SHP77 (cell line): ENCODE results near the gene ANO6.
A peak's percentile ranks its signal among the peaks of the same experiment; 100 is the strongest.
"Not testable (repeated sequence)": the region's sequence is repeated elsewhere in the genome, so short reads cannot be mapped to it uniquely, and the experiment has no call there.

Experiments
- DNase-seq, 2 experiments: peaks; one replicate each; lab custom pipeline; 2025; lab: John Stamatoyannopoulos, UW

ANO6 gene

GRCh38 chr12:45236383-45236782 lies 20.5 kb downstream of the ANO6 start:
- DNase-seq: not testable (repeated sequence)

GRCh38 chr12:45242180-45242579 lies 26.3 kb downstream of the ANO6 start:
- no peak for DNase-seq

- DNase-seq: no peak
Observed at GRCh38 chr12:45243963-45244362, 28.1 kb downstream of the ANO6 start.

- DNase-seq: no peak
Observed at GRCh38 chr12:45244561-45245343, 28.9 kb downstream of the ANO6 start.

GRCh38 chr12:45246236-45246635 lies 30.3 kb downstream of the ANO6 start:
- DNase-seq: no peak

- no peak for DNase-seq
Observed at GRCh38 chr12:45247589-45247988, 31.7 kb downstream of the ANO6 start.

- no peak for DNase-seq
Observed at GRCh38 chr12:45248095-45248494, 32.2 kb downstream of the ANO6 start.

GRCh38 chr12:45254254-45254653 lies 38.4 kb downstream of the ANO6 start:
- no peak for DNase-seq

- no peak for DNase-seq
Observed at GRCh38 chr12:45256721-45257120, 40.8 kb downstream of the ANO6 start.

GRCh38 chr12:45257185-45257930 lies 41.5 kb downstream of the ANO6 start:
- DNase-seq: no peak

GRCh38 chr12:45259675-45260074 lies 43.8 kb downstream of the ANO6 start:
- no peak for DNase-seq

GRCh38 chr12:45260104-45260815 lies 44.4 kb downstream of the ANO6 start:
- no peak for DNase-seq

GRCh38 chr12:45260854-45261253 lies 45.0 kb downstream of the ANO6 start:
- DNase-seq: no peak

GRCh38 chr12:45262185-45262584 lies 46.3 kb downstream of the ANO6 start:
- DNase-seq: not testable (repeated sequence)

GRCh38 chr12:45263587-45263986 lies 47.7 kb downstream of the ANO6 start:
- DNase-seq: no peak

GRCh38 chr12:45268672-45269411 lies 52.9 kb downstream of the ANO6 start:
- peak; percentile 3 to 8 for DNase-seq

GRCh38 chr12:45269412-45269751 lies 53.5 kb downstream of the ANO6 start:
- no peak for DNase-seq

GRCh38 chr12:45270951-45271350 lies 55.1 kb downstream of the ANO6 start:
- DNase-seq: no peak

GRCh38 chr12:45273717-45274271 lies 57.9 kb downstream of the ANO6 start:
- DNase-seq: no peak

GRCh38 chr12:45276154-45276755 lies 60.4 kb downstream of the ANO6 start:
- no peak for DNase-seq

- DNase-seq: no peak
Observed at GRCh38 chr12:45278447-45278846, 62.6 kb downstream of the ANO6 start.
